22Rv1 (cell line): ENCODE measurements around the gene INVS.

Experiments used
- CTCF ChIP-seq: fragments of 450-650 bp; IDR thresholded peaks from 2 replicates; pipeline ENCODE4 v1.5.1; 2017; ENCODE audit warnings: mild to moderate bottlenecking
- ZFX ChIP-seq: fragments of 450-650 bp; IDR thresholded peaks from 2 replicates; pipeline ENCODE4 v1.6.1; 2017; ENCODE audit warnings: antibody characterized with exemption, borderline replicate concordance

DNA sequence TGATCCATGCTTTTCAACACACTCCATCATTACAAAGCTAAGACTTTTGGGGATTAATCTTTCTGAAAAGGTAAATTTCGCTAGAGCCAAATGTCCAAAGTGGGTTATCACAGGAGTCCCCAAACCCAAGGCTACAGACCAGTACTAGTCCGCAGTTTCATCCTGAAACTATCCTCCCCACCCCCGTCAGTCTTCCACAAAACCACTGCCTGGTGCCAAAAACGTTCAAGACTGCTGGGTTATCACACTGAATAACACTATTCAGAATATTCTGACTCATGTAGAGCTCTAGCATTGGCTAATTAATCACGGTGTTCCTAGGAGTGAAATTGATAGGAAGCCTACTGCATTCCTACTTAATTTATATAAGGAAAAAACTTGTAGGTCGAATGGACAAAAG lies 24.9 kb upstream of the INVS start:
- TF ChIP-seq CTCF (no peak), ZFX (no peak)
